Subcutaneous adipose tissue (tissue), 4 donors: ENCODE measurements around the gene TIGAR. TPM values are rescaled to one million over a fixed set of nuclear protein-coding genes. Genes with fewer than 3 reads are reported as not detected.

ENCODE experiments used
- total RNA-seq, 4 donors: library from RNA; depleted of rRNA; stranded (reverse); fragments of >200 nt; gene quantifications; one replicate each; pipeline ENCODE4 v1.1.0, GENCODE V29; 2016
- TF ChIP-seq, protein P1 (sequence below): fragments of 450-650 bp; IDR thresholded peaks from one replicate; pipeline ENCODE4 v1.5.1; 2016; ENCODE audit warnings: low read depth, mild to moderate bottlenecking, control low read depth, antibody characterized with exemption, moderate library complexity

Gene TIGAR, protein sequence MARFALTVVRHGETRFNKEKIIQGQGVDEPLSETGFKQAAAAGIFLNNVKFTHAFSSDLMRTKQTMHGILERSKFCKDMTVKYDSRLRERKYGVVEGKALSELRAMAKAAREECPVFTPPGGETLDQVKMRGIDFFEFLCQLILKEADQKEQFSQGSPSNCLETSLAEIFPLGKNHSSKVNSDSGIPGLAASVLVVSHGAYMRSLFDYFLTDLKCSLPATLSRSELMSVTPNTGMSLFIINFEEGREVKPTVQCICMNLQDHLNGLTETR
- 10 to 100 TPM in 2 of 4 donors, 1 to 10 TPM in 2; 3.1 to 13.9 (median 7.0) TPM for total RNA-seq

DNA sequence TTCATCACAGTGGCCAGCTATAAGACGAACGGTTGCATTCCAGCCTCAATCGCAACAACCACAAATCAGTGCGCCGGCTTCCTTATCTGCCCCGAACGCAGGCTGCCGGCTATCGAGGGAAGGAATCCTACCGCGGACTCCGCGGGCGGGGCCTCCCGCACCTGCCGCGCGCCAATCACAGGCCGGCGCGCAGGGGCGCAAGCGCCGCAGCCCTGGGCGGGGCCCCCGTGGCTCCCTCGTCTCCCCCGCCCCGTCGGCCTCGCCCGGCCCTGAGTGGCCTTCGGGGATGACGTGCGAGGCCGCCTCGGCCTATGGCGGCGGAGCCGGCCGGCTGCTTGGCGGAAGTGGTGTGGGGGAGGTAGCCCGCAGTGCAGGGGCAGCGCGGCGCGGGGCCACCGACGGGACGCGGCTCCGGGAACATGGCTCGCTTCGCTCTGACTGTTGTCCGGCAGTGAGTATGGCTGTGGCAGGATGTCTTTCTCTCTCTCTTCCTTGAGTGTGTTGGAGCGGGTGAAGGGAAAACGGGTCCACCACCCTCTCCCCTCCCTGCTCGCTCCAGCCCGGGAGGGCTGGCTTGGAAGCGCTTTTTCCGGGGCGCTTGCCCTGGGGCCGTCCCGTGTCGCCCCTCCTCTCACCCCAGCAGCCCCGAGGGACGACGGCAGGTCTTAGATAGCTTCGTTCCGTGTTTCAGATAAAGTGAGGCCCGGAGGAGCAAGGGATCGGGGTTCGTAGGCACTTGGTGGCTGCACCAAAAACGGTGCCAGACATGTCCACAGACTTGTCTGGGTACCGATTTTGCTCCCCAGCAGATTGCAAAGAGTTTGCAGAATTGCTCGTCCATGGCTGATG is at the start of gene TIGAR:
Gene TIGAR, plus strand, starts transcription at position 361 of the 849 bp plus-strand sequence. Its CDS starts 59 bp downstream, at position 420.
- TF ChIP-seq, protein P1, sequence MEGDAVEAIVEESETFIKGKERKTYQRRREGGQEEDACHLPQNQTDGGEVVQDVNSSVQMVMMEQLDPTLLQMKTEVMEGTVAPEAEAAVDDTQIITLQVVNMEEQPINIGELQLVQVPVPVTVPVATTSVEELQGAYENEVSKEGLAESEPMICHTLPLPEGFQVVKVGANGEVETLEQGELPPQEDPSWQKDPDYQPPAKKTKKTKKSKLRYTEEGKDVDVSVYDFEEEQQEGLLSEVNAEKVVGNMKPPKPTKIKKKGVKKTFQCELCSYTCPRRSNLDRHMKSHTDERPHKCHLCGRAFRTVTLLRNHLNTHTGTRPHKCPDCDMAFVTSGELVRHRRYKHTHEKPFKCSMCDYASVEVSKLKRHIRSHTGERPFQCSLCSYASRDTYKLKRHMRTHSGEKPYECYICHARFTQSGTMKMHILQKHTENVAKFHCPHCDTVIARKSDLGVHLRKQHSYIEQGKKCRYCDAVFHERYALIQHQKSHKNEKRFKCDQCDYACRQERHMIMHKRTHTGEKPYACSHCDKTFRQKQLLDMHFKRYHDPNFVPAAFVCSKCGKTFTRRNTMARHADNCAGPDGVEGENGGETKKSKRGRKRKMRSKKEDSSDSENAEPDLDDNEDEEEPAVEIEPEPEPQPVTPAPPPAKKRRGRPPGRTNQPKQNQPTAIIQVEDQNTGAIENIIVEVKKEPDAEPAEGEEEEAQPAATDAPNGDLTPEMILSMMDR = no peak

DNA sequence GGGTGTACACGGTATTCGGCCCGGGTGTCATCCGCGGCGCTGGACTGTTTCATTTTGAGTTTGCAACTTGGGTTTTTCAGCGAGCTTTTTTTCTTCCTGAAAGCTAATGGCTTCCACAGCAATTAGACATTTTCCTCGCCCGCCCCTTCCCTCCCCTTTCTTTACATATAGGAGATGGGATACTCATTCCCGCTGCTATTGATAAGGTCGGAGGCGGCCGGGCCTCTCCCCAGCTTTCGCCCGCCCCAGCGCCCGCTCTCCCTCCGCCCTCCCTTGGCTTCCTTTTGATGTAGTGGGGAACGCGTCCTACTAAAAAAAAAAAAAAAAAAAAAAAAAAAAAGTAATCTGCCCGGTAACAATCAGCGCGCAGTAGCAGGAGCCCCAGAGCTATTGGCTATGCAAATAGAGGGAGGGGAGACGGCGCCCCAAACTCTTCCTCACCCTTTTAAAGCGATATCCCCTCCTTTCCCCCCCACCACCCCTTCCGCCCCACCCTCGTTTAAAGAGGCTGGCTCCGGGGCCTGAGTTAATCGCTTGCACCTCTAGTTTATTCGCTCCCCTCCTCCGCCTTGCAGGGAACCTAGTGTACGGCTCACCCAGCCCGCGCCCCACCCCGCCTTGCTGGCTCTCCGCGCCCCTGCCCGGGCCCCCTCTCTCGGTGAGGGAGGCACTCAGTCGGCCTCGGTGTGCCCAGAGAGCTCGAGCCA is 49.1 kb upstream of the TIGAR start:
- TF ChIP-seq, protein P1 = no peak

DNA sequence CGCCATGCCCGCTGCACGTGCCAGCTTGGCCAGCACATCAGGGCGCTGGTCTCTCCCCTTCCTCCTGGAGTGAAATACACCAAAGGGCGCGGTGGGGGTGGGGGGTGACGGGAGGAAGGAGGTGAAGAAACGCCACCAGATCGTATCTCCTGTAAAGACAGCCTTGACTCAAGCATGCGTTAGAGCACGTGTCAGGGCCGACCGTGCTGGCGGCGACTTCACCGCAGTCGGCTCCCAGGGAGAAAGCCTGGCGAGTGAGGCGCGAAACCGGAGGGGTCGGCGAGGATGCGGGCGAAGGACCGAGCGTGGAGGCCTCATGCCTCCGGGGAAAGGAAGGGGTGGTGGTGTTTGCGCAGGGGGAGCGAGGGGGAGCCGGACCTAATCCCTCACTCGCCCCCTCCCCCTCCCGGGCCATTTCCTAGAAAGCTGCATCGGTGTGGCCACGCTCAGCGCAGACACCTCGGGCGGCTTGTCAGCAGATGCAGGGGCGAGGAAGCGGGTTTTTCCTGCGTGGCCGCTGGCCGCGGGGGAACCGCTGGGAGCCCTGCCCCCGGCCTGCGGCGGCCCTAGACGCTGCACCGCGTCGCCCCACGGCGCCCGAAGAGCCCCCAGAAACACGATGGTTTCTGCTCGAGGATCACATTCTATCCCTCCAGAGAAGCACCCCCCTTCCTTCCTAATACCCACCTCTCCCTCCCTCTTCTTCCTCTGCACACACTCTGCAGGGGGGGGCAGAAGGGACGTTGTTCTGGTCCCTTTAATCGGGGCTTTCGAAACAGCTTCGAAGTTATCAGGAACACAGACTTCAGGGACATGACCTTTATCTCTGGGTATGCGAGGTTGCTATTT is 48.4 kb upstream of the TIGAR start:
- TF ChIP-seq, protein P1 = no peak

DNA sequence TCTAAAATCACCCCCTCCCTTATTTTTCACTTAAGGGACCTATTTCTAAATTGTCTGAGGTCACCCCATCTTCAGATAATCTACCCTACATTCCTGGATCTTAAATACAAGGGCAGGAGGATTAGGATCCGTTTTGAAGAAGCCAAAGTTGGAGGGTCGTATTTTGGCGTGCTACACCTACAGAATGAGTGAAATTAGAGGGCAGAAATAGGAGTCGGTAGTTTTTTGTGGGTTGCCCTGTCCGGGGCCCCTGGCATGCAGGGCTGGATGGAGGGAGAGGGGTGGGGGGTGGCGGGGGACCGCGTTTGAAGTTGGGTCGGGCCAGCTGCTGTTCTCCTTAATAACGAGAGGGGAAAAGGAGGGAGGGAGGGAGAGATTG is 47.8 kb upstream of the TIGAR start:
- TF ChIP-seq, protein P1 = no peak

DNA sequence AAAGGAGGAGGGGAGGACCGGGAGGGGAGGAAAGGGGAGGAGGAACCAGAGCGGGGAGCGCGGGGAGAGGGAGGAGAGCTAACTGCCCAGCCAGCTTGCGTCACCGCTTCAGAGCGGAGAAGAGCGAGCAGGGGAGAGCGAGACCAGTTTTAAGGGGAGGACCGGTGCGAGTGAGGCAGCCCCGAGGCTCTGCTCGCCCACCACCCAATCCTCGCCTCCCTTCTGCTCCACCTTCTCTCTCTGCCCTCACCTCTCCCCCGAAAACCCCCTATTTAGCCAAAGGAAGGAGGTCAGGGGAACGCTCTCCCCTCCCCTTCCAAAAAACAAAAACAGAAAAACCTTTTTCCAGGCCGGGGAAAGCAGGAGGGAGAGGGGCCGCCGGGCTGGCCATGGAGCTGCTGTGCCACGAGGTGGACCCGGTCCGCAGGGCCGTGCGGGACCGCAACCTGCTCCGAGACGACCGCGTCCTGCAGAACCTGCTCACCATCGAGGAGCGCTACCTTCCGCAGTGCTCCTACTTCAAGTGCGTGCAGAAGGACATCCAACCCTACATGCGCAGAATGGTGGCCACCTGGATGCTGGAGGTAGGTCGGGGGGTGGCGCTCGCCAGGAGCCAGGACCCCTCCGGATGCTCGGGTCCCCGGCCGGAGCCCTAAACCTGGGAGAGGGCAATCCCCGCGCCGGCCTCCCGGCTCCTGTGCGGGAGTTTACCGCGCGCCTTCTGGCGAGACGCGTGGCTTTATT is 47.2 kb upstream of the TIGAR start, which contains the start of gene CCND2:
Gene CCND2, plus strand, starts transcription at position 111 of the 744 bp plus-strand sequence. Its CDS starts 279 bp downstream, at position 390.
- TF ChIP-seq, protein P1 = no peak

DNA sequence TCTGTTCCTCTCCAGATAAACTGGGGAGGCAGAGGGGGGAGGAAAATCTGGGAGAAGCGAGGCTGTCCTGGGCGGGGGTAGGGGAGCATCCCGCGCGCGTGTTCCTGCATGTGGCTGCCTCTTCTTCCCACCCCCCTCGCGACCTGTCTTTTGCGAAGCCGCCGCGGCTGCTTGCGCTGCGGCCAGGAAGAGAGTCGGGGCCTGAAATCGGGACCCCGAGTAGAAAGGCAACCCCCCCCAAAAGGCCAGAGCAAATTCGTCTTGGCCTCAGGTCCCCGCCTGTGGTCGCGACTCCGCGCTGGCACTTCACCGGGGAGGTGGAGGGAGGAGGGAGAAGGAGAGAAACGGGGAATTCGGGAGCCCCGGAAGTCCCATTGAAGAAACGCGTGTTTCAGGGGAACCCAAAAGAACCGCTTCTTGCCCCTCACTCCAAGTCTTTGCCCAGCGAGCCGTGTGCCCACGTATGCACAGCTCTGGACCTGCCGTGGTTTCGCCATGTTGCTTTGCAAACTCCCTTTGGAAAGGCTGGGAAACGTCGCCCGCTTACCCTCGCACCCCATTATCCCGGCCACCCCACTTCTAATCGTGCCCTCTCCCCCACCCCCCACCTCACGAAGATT is 46.5 kb upstream of the TIGAR start:
- TF ChIP-seq, protein P1 = no peak
